Stimulated activated CD8-positive, alpha-beta memory T cell treated with anti-CD3 and anti-CD28 coated beads, Interleukin-15, amount 100 ng/mL, for 48 hours (primary cell): ENCODE results near the gene HTRA1.

Experiments
- DNase-seq, 2 donors: peaks; one replicate each; pipeline ENCODE4 v3.0.0-alpha.2; 2020; ENCODE audit warnings: low read depth in 2 of 2

The HTRA1 gene

GRCh38 chr10:122494833-122495232 is 33.5 kb downstream of the HTRA1 start:
- DNase-seq: no peak

DNA sequence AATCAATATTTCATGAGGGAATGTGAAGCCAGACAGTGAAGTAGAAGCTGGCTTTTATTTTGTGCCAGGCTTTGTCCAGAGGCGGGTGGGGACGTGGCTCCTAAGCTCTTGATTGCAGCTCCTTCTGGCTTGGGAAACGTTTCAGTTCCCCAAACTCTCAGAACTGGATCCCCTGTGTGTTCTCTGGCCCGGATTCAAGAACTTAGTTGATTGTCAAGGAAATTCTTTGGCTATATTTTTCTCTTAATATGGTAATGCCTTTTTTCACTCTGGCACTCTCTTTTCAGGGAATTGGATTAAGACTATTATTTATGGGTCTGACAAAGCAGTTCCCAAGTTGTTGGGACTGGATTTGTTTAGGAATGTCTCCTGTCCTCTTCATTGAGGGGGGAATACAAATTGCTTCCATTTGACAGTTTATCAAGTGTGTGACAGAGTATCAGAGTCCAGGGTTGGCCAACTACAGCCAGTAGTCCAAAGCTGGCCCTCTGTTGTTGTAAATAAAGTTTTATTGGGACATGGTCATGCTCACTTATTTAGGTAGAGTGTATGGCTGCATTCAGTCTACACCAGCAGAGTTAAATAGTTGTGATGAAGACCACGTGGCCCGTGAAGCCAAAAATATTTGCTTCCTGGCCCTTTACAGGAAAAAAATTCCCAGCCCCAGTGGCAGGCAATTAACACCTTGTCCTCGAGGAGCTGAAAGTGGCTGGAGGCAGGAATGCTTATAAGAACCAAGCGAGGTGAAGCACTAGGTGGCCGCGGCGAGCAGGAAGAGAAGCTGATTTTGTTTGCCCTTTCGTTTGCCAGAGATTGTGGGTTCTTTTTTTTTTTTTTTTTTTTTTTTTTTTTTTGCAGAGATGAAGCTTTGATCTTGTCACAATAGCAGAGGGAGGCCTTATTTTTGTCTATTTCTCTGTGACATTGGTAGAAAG is 34.3 kb downstream of the HTRA1 start:
- DNase-seq: no peak

DNA sequence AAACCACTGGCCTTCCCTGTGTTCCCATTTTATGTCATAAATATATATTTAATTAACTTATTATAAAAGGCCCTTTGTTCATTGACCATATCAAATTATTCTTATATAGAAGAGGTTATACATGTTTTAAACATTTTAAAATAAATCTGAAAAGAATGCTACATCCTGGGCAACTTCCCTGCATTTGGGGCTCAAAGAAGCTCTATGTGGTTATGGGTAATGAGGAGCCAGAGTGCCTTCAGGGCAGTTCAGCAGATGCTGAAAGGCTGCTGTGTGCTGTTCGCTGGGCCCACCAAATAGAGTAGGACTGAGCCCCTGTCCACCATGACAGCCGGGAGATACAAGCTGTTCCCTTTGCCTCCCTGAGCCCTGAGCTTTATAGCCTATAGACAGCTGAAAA is 35.9 kb downstream of the HTRA1 start:
- DNase-seq: no peak

DNA sequence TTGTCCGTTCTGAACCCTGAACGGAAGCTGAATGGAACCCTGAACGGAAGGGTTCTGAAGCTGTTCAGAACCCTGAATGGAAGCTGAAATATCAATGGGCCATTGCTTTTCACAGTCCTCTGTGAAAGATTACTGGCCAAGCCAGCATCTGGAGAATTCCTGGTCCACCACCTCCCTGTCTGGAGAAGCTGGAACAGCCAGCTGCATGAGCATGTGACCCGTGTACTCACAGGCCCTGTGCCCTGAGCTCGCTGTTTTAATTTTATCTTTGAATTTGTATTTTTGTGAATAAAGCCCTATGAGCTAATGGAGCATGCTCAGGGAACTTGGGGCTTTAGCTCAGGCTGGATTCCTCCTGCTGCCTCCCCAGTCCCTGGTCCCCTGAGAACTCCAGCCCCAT is 37.2 kb downstream of the HTRA1 start:
- no peak for DNase-seq

DNA sequence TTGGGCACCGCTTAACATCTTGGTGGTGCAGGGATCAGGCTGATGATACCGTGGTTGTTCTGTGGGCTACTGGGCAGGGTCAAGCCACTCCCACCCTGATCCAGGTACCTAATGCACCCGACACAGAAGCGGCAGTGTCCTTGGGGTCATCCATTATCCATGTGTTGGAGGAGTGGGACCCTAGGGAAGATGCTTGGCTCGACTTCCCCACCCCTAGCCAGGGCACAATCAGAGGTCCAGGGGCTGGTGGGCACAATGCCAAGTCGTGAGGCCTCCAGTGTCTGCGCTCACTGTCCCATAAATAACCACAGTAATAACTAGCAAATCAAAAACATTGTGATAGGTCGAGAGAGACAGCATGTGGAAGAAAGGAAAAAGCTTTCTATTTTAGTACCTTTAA is 37.7 kb downstream of the HTRA1 start:
- DNase-seq: no peak

- no peak for DNase-seq
Measured at GRCh38 chr10:122499491-122499941, 38.2 kb downstream of the HTRA1 start.

- DNase-seq: no peak
Measured at GRCh38 chr10:122500194-122500593, 38.8 kb downstream of the HTRA1 start.

DNA sequence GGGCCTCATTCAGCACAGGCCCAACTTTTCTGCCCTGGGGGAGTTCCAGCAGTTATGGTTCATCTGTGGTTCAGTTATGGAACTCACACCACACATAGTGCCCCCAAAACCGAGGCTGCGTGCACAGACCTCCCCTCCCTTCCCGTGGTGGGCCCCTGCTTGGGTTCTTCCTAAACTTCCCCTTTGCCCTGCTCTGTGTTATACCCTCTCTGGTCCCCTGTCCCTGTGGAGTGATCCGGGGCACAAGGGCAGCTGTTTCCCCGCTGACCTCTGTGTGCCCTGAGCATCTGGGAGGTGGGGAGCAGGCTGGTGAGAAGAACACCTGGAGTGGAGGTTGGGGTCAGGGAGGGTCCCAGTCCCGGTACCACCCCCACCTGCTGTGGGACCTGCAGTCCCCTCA is 39.4 kb downstream of the HTRA1 start:
- no peak for DNase-seq

- no peak for DNase-seq
Measured at GRCh38 chr10:122503012-122503411, 41.7 kb downstream of the HTRA1 start.

DNA sequence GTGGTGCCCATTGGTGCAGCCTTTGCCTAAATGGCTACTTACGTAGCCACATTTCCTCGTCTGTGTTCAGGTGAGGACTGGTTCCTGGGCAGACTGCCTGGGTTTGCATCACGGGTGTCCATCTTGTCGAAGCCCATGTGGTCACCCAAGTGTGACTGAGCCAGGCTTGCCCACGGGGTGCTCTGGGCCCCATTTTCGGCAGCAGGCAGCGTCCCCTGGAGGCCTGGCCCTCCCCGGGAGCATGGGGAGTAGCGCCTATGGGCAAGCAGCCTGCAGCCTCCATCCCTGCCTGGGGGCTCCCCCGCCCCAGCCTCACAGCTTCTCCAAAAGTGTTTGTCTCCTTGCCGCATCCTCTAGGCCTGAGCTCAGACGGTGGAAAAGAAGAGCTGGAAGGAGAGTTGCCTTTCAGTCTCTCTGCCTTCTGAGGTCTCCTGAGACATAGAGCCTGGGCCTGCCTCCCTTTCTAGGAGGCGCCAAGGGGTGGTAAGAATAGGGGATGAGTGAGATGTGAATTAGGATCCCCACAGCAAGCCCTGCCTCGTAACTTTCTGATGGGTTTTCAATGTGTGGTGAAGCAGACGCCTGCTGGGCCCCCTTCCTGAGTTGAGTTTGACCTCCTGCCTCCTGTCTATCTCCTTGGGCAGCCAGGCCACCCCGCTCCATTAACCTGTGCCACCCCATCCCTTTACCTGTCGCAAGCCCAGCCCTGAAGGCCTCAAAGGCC is 42.7 kb downstream of the HTRA1 start:
- no peak for DNase-seq

- no peak for DNase-seq
Measured at GRCh38 chr10:122504610-122504950, 43.2 kb downstream of the HTRA1 start.

GRCh38 chr10:122505011-122505410 is 43.7 kb downstream of the HTRA1 start:
- no peak for DNase-seq

DNA sequence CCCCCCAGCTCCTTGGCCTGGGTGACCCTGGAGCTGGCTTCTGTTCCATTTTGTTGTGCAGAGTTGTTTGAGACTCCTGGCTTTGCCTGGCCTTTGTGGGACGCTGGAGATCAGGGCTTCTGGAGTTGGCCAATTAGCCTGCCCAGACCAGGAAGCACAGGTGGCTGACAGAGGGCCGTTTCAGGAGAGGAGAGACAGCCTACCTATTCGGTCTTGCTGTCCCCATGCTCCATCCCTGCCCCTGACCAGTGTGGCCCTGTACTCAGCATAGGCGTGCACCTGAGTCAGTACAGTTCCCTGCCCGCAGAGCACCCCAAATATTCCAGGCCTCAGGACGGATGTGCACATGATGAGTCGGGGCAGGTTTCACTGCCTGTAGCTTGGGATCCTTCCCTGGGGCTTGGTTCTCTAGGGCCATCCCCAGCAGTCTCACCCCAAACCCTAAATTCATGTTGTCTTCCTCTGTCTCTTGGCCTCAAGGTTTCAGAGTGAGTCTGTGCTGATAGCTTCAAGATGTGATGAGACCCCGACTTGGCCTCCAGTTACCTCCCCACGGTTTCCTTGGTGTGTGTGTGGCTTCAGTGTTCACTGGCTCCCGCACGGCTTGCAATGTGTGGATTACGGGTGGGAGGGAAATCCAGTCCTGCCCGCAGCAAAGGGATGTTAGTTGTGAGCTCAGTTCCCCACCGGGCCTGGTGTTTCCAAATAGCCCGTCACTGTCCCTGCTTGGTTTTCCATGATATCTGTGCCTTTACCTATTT is 44.7 kb downstream of the HTRA1 start:
- no peak for DNase-seq

DNA sequence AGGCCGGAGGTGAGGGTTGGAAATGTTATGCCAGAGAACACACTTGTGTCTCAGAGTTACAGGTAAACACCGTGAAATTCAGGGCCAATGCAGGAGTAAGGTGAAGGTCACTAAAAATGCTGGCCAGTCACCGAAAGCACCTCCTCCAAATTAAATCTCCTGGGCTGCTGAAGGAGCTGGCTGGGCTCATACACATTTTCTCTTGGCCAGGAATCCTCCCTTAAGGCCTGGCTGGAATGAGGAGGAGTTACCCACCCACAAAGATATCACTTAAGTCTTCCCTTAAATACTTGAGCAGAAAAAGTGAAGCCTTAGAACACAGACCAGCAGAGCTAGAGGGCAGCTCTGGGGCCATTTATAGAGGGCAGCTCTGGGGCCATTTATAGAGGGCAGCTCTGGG is 46.3 kb downstream of the HTRA1 start:
- DNase-seq: no peak

DNA sequence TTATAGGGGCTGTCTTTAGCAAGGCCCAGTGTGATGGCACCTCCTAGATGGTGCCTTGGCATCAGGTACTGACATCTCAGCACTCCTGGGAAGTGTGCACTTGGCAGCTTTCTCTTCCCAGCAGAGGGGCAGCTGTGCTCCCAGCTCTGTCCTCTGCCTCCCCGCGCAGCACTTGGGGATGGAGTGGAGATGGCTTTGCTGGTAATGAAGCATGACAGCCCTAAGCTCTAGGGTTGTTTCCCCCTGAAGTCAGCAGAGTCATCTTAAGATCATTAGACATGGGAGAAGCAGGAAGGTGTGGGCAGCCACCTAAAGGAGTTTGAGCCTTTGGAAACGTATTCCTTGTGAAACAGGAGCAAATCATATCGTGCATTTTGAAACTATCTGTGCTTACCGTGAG is 46.7 kb downstream of the HTRA1 start:
- DNase-seq: no peak

DNA sequence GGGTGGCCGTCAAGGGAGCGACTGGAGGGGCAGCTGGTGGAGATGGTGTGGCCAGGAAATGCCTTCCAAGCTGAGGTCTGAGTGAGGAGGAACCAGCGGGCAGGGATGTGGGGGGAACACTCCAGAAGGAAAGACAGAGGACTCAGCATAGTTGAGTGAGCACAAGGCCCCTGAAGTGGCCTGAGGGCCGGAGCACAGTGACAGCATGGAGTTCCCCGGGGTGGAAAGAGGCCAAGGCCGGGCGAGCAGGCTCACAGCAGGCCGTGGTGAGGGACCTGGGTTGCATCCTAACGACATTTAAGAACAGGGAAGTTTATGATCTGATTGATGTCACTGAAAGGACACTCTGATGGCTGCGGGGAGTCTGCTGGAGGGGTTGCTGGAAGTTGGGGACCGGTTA is 48.0 kb downstream of the HTRA1 start:
- no peak for DNase-seq

DNA sequence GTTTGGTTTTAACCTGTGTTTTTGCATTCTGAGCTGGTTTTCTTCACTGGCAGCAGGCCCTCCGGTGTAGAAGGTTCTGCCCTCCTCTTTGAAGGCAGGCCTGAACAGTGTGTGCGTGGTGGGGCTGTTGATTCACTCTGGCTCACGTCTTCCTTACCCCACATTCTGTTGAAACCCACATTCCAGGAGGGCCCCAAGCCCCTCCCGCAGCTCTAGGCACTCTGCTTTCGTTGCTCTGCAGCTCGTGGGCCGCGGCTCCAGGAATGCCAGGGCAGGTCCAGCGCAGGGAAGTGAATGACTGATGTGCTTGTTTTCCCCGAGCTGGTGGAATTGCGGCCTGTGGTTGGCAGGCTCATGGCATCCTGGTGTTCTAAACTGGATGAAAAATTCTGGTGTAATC is 49.0 kb downstream of the HTRA1 start:
- no peak for DNase-seq

DNA sequence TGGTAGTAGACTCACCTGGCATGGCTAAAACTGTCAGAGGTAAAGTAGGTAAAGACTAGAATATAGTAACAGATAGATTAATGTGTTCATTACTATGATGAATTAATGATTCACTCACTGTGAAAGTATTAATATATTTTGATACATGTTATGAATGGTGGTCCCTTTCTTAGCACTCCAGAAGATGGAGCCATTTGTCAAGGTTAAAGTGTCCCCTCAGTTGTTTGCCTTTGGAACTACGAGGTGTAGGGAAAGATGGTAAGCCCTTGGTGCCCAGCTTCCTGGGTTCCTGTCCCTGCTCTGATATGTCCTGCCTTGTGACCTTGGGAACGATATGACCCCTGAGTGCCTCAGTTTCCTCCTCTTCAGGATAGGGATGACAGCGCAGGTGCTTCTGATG is 49.4 kb downstream of the HTRA1 start:
- no peak for DNase-seq

GRCh38 chr10:122513053-122513452 is 51.7 kb downstream of the HTRA1 start:
- no peak for DNase-seq

DNA sequence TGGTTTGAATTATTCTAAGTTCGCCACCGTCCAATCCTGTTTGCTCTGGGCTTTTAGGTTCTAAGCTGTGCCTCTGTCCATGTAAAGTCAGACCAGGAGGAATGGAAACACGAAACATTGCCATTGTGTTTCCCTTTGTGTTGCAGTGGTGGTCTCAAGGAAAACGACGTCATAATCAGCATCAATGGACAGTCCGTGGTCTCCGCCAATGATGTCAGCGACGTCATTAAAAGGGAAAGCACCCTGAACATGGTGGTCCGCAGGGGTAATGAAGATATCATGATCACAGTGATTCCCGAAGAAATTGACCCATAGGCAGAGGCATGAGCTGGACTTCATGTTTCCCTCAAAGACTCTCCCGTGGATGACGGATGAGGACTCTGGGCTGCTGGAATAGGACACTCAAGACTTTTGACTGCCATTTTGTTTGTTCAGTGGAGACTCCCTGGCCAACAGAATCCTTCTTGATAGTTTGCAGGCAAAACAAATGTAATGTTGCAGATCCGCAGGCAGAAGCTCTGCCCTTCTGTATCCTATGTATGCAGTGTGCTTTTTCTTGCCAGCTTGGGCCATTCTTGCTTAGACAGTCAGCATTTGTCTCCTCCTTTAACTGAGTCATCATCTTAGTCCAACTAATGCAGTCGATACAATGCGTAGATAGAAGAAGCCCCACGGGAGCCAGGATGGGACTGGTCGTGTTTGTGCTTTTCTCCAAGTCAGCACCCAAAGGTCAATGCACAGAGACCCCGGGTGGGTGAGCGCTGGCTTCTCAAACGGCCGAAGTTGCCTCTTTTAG is 52.9 kb downstream of the HTRA1 start:
- no peak for DNase-seq

- DNase-seq: no peak
Measured at GRCh38 chr10:122515022-122515424, 53.7 kb downstream of the HTRA1 start.
